Retinal pigment epithelial cell (primary cell): ENCODE data around the gene MAX.
A peak's percentile ranks its signal among the peaks of the same experiment; 100 is the strongest.
"Not testable (repeated sequence)": the region's sequence is repeated elsewhere in the genome, so short reads cannot be mapped to it uniquely, and the experiment has no call there.

Experiments
- DNase-seq: peaks from one replicate; pipeline ENCODE4 v3.0.0-alpha.2; 2010; ENCODE audit warnings: low read depth
- H3K4me3 ChIP-seq: 2 replicates; pipeline ENCODE4 v1.5.1; 2011; ENCODE audit warnings: mild to moderate bottlenecking, low read length, control low read depth, moderate library complexity
- TF ChIP-seq, protein P1 (sequence below): conservative IDR thresholded peaks from 2 replicates; pipeline ENCODE4 v1.5.1; 2011; ENCODE audit warnings: low read depth, low read length, control low read depth, inconsistent platforms

The MAX gene

DNA sequence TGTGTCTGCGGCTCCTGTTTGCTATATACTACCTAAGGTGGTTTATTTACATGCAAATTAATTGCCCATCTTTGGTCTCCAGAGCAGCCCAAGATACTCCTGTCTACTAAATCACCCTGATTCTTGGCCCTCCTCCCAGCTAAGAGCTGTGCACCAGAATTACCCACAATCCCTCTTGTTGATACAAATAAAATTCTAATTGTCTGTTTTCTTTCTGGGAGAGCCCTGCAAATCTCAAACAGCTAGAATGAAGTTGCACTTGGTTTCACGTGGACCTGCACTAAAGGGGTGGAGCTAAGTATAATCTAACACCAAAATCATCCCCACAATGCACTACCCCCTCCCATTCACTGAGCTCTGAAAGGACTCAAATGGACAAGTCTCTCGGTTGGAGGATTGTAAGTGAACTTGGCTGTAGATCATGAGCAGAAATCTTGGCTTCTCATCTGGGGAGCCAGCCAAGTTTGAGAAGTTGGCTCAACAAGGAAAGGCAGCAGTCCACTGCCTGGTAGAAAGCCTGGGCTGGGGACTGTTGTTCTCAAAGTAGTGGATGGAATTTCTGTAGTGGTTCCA lies 6.6 kb downstream of the MAX start:
- TF ChIP-seq, protein P1, sequence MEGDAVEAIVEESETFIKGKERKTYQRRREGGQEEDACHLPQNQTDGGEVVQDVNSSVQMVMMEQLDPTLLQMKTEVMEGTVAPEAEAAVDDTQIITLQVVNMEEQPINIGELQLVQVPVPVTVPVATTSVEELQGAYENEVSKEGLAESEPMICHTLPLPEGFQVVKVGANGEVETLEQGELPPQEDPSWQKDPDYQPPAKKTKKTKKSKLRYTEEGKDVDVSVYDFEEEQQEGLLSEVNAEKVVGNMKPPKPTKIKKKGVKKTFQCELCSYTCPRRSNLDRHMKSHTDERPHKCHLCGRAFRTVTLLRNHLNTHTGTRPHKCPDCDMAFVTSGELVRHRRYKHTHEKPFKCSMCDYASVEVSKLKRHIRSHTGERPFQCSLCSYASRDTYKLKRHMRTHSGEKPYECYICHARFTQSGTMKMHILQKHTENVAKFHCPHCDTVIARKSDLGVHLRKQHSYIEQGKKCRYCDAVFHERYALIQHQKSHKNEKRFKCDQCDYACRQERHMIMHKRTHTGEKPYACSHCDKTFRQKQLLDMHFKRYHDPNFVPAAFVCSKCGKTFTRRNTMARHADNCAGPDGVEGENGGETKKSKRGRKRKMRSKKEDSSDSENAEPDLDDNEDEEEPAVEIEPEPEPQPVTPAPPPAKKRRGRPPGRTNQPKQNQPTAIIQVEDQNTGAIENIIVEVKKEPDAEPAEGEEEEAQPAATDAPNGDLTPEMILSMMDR, result no peak
- DNase-seq, result peak; percentile 44
- no peak overlapping the region for H3K4me3 ChIP-seq

DNA sequence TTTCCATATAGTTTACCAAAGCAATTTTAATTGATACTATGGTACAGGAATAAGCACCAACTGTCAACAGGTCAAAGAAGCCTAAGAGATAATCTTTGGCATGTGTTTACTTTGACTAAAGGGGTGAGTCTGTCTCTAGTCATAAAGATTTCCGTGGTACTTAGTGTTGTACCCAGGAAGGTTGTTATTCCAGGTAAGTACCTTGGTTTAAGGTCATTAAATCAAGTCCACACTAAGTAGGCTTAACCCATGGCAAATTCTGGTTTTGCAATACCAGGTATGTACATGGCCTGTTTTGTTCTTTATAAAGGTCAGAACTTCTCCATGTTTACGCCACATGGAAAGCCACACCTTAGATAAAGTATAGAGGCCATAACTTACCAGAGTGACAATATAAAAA lies 10.0 kb downstream of the MAX start:
- DNase-seq, result no peak
- TF ChIP-seq, protein P1, result no peak
- no peak overlapping the region for H3K4me3 ChIP-seq

DNA sequence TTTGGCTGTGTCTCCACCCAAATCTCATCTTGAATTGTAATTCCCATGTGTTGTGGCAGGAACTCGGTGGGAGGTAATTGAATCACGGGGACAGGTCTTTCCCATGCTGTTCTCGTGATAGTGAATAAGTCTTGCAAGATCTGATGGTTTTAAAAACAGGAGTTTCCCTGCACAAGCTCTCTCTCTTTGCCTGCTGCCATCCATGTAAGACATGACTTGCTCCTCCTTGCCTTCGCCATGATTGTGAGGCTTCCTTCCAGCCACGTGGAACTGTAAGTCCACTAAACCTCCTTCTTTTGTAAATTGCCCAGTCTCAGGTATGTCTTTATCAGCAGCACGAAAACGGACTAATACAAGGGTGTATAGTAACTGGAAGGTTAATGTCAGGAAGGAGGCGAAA lies 14.5 kb downstream of the MAX start:
- not testable (repeated sequence) for H3K4me3 ChIP-seq, DNase-seq

DNA sequence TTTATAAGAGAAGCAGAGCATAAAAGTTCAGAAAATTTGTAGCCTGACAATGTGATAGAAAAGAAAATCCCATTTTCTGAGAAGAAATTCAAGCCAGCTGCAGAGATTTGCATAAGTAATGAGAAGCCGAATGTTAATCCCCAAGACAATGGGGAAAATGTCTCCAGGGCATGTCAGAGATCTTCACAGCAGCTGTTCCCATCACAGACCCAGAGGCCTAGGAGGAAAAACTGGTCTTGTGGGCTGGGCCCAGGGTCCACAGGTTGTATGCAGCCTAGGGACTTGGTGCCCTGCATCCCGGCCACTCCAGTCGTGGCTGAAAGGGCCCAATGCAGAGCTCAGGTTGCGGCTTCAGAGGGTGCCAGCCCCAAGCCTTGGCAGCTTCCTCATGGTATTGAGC lies 15.6 kb downstream of the MAX start:
- DNase-seq, H3K4me3 ChIP-seq: not testable (repeated sequence)

DNA sequence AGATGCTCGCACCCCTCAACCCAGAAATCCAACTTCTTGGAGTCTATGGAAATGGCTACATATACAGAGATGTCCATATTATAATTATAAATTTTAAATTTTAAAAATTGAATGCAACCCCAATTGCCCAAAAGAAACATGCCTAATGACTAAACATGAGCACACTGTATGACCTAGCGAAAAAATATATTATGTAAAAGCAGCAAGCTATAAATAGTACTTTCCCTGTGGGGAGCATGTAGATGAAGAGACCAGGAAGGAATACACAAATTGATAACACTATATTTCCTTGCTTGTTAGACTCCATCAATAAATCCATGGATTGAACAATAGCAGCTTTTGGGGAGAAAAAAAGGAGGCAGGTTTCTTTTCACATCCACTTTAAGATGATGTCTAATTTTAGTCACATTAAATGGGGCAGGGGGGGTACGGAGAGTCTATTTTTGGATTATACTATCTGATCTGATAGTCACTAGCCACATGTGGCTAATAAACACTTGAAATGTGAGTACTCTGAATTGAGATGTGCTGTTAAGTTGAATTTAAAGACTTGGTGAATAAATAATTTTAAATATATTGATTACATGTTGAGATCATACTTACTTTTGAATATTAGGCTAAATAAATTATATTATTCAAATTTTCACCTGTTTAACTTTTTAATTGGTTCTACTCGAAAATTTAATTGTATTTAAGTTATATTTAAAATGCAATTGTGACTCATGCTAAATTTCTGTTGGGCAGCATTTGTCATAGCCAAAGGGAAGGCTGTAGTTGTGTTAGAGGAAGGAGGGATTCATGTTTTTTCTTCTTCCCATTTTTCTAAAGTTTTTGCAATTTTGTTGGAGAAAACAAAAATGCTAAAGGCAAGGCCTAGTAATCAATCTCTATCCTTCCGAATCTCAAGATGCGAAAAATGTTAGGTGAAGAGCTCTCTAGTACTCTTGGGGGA lies 17.5 kb downstream of the MAX start:
- DNase-seq, result no peak
- no peak overlapping the region for H3K4me3 ChIP-seq
- TF ChIP-seq, protein P1, result no peak

DNA sequence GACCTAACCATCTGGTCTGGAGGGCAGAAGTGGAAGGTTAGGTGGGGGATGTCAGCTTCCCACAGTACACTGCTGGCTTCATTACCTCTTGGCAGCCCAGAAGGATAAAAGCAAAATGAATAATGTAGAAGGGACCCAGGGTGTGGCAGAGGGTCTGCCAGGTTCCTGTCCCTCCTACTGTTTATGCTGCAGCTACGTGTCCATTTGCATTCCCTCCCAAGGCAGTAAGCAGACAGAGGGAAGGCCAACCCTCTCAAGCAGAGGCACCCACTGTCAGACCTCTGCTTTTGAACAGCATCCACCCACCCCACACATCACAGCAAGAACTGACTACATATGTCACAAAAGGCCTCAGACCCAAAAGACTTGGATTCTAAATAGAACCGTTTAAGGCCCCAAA lies 19.4 kb downstream of the MAX start:
- TF ChIP-seq, protein P1, result no peak
- no peak for DNase-seq
- H3K4me3 ChIP-seq, result no peak overlapping the region

DNA sequence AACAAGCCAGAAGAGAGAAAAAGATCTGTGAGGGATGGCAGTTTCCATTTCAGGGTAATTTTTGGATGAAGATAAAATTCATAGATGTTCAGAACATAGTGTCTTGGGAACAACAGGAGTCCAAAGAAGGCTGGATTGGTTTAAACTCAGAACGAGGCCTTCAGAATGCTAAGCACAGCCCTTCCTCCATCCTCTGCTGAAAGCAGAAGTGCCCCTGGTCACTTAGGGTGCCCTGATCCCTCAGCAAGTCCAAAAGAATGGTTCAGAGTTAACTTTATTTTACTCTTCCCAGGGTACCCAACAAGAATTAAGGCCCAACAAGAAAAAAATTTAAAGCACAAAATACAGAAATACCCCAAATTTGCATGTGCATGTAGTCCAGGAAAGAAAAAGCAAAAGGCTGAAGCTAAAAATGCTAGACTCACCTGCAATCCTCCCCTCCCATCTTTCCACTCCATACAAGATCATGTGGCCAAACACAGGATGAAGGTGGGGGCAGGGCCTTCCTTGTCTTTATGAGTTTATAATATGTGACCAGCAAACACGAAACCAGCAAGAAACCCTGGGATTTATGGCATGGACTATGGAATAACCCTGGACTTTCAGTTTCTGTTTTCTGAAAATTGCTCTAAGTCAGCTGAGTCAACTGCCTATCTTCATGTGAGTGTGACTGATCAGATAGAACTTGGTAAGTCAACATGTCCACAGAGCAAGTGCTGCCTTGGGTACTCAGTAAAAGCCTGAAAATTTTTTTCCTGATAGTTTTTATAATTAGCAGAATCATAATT lies 21.2 kb downstream of the MAX start:
- no peak for DNase-seq
- H3K4me3 ChIP-seq, result no peak overlapping the region
- TF ChIP-seq, protein P1, result no peak

DNA sequence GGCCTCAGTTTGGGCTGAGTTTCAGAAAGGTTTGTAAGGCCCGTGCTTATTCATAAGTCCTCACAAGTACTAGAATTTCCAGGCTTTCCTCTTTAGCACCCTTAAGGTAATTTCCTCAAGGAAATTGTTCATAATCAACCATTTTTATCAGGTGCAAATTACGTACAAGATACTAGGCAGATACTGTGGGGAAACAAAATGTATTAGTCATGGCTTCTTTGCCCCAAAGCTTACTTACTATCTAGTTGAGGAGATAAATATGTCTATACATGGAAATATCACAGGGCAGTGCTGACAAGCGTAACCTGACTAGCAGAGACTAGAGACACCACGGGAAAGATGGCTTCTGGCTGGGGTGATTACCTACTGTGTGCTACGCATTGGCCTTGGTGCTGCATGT lies 22.5 kb downstream of the MAX start:
- no peak overlapping the region for H3K4me3 ChIP-seq
- no peak for DNase-seq
- TF ChIP-seq, protein P1, result no peak
